Transverse colon (tissue), 4 donors: ENCODE results near the gene SLC38A7. TPM values are rescaled to one million over a fixed set of nuclear protein-coding genes. Genes with fewer than 3 reads are reported as not detected.

Experiments
- DNase-seq: peaks from one replicate; pipeline ENCODE4 v3.0.0-alpha.2; 2019
- H3K27ac ChIP-seq, 4 donors: fragments of 200-600 bp; sonication (generic); 2 replicates each; pipeline ENCODE4 v1.5.1; 2016 to 2018; ENCODE audit warnings: inconsistent platforms in 4 of 4
- H3K27me3 ChIP-seq: fragments of 200-600 bp; sonication (generic); 2 replicates; pipeline ENCODE4 v1.5.1; 2017; ENCODE audit warnings: inconsistent platforms
- H3K36me3 ChIP-seq, 4 donors: fragments of 200-600 bp; sonication (generic); 2 replicates each; pipeline ENCODE4 v1.5.1; 2017 to 2019; ENCODE audit warnings: inconsistent platforms in 4 of 4
- H3K4me1 ChIP-seq, 4 donors: fragments of 200-600 bp; sonication (generic); 2 replicates each; pipeline ENCODE4 v1.5.1; 2017 to 2020; ENCODE audit warnings: inconsistent platforms in 4 of 4
- H3K4me3 ChIP-seq, 4 donors: fragments of 200-600 bp; sonication (generic); 1 replicate in 1 of 4; 2 replicates in 3 of 4; pipeline versions ENCODE4 v1.5.1 to v1.6.1; 2017 to 2019; ENCODE audit warnings: inconsistent platforms in 4 of 4
- H3K9me3 ChIP-seq, 2 donors: fragments of 200-600 bp; sonication (generic); 2 replicates each; pipeline ENCODE4 v1.5.1; 2017 to 2019; ENCODE audit warnings: inconsistent platforms in 2 of 2
- EP300 ChIP-seq: sonication (generic); formaldehyde crosslinking; IDR thresholded peaks from one replicate; pipeline ENCODE4 v1.6.1; 2017; ENCODE audit warnings: antibody characterized with exemption, low read depth
- POLR2A ChIP-seq: fragments of 450-650 bp; IDR thresholded peaks from one replicate; pipeline ENCODE4 v1.6.1; 2016; ENCODE audit warnings: antibody characterized with exemption, mild to moderate bottlenecking, moderate library complexity
- POLR2AphosphoS5 ChIP-seq, 3 donors: sonication (generic); formaldehyde crosslinking; IDR thresholded peaks; one replicate each; pipeline ENCODE4 v1.6.1; 2016; ENCODE audit warnings: antibody characterized with exemption in 3 of 3
- WGBS, 2 donors: methylation state at CpG; one replicate each; pipeline ENCODE4 v1.1.5; 2018; ENCODE audit warnings: low coverage in 1 of 2; 5-methylcytosine and 5-hydroxymethylcytosine counted together
- in situ Hi-C, 4 donors: fragments of 200-750 bp; cut with MboI; loops; one replicate each; pipeline versions ENCODE4 v1.15.0 to v1.15.1; 2017; ENCODE audit warnings: low sequenced_read_pairs in 3 of 4, low pct_ligation_motif_present in 1 of 4, low pct_unique_long_range_greater_than_20kb in 1 of 4
- intact Hi-C: fragments of 100-400 bp; cut with DNase I; formaldehyde crosslinking; loops from one replicate; pipeline ENCODE4 v1.15.1; 2023; ENCODE audit warnings: low total_unique reads
- total RNA-seq, 4 donors: library from RNA; depleted of rRNA; stranded (reverse); fragments of >200 nt; gene quantifications; one replicate each; pipeline ENCODE4 v1.1.0, GENCODE V29; 2016
- TF ChIP-seq, protein P1 (sequence below), 5 experiments: fragments of 200-600 bp in 3 of 5; fragments of 450-650 bp in 2 of 5; sonication (generic) in 3 of 5; IDR thresholded peaks; 1 replicate in 2 of 5; 2 replicates in 3 of 5; pipeline ENCODE4 v1.5.1; 2016 to 2017; ENCODE audit warnings: antibody characterized with exemption in 5 of 5, inconsistent platforms in 3 of 5, mild to moderate bottlenecking in 2 of 5, moderate library complexity in 1 of 5

Gene SLC38A7
- total RNA-seq, 4 donors from 2014 or later = 6.7 to 54.5 (median 23.4) TPM

DNA sequence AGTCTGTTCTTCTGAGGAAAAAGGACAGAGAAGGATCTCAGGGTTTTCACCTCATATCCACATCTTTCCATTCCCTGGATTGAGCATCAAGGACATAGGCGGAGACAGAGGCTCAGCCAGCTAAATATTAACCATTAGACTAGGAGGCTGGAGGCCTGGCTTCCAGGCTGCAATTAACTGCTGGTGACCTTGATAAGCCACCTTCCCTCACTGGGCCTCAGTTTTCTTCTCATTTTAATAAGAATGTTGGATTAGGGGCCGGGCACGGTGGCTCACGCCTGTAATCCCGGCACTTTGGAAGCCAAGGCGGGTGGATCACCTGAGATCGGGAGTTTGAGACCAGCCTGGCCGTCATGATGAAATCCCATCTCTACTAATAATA lies 29.4 kb downstream of the SLC38A7 start:
- WGBS, 2 donors = 73 to 85% methylated on average over 4 to 8 of the region's 8 CpGs
- Histone ChIP-seq H3K4me3 (no peak overlapping the region), H3K9me3 (no peaks in the 10 kb centered on the region), H3K27ac (no peak overlapping the region), H3K36me3 (no peaks in the 10 kb centered on the region), H3K4me1 (peaks cover 0 to 19% (median 5%) of the 10 kb centered on the region in 4 donors), H3K27me3 (no peaks in the 10 kb centered on the region)
- TF ChIP-seq POLR2AphosphoS5 (IDR thresholded peaks at IDR 0.05) = no peak
- in situ Hi-C loops (loop anchor here in 2 of 4 donors (25.0 kb wide), 2 partner anchors 318 to 643 kb away; partner anchors contain the start of genes USB1 (in 1 of the 2) and ZNF319 (in 1 of the 2)), intact Hi-C loops (no loop called here)
- DNase-seq = no peak

DNA sequence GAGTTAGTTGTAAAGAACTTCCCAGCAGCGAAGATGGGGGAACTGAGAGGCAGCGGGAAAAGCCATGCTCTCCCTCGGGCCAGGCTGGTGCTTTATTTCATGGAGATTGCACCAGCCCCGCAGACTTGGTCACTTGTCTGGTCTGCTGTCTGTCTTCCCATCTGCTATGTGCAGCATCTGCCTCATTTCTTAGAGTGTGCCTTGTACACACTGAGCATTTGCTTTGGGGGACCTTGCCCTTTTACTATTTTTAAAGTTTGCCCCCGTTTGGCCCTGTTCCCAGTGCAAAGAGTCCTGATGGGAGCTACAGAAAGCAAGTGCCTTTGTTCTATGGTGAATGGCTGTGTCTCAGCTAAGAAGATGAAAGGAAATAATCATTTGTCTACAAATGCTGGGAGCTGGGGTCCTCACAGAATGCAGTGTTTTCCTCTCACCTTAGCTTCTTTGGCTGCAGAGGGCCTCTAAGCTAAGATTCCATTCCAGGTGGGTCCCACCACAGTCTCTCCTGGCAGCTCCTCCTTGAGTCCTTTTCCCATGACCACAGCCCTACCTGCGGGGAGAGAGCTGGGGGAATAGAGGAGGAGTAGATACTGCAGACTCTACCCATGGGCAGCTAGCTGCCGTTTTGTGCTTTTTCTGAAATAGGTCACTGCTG lies 29.9 kb downstream of the SLC38A7 start:
- Histone ChIP-seq H3K36me3 (no peaks in the 10 kb centered on the region), H3K9me3 (no peaks in the 10 kb centered on the region), H3K4me1 (peaks cover 0 to 24% (median 5%) of the 10 kb centered on the region in 4 donors), H3K27ac (no peak overlapping the region), H3K27me3 (no peaks in the 10 kb centered on the region), H3K4me3 (no peak overlapping the region)
- WGBS, 2 donors = 71 to 77% methylated on average over 5 to 7 of the region's 7 CpGs
- intact Hi-C loops (no loop called here), in situ Hi-C loops (loop anchor here in 2 of 4 donors (25.0 kb wide), 2 partner anchors 317 to 642 kb away; partner anchors contain the start of genes USB1 (in 1 of the 2) and ZNF319 (in 1 of the 2))
- no peak for DNase-seq
- no peak for TF ChIP-seq POLR2AphosphoS5 (IDR thresholded peaks at IDR 0.05)
- no peak for TF ChIP-seq POLR2A
- no peak for TF ChIP-seq EP300
- TF ChIP-seq, protein P1, sequence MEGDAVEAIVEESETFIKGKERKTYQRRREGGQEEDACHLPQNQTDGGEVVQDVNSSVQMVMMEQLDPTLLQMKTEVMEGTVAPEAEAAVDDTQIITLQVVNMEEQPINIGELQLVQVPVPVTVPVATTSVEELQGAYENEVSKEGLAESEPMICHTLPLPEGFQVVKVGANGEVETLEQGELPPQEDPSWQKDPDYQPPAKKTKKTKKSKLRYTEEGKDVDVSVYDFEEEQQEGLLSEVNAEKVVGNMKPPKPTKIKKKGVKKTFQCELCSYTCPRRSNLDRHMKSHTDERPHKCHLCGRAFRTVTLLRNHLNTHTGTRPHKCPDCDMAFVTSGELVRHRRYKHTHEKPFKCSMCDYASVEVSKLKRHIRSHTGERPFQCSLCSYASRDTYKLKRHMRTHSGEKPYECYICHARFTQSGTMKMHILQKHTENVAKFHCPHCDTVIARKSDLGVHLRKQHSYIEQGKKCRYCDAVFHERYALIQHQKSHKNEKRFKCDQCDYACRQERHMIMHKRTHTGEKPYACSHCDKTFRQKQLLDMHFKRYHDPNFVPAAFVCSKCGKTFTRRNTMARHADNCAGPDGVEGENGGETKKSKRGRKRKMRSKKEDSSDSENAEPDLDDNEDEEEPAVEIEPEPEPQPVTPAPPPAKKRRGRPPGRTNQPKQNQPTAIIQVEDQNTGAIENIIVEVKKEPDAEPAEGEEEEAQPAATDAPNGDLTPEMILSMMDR (IDR thresholded peaks at IDR 0.05) = no peak

DNA sequence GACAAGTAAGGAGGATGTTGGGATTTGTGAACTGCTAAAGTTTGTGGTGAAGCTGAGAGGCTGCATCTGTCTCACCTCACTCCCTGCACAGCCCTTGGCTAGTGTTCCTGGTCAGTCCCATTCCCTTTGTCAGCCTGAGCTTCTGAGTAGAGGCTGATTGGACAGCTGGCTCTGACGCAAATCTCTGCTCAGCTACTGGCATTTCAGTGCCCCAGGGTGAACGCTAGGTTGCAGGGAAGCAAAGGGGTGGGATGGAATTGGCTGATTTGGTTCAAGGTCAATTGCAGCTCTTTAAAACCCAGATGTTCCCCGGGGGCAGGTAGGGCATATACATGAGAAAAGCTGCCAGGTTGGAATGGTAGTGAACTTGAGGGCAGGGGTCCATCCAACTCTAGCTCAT lies 31.8 kb downstream of the SLC38A7 start:
- 20 to 68% methylated on average over 1 to 3 of the region's 3 CpGs for WGBS, 2 donors

DNA sequence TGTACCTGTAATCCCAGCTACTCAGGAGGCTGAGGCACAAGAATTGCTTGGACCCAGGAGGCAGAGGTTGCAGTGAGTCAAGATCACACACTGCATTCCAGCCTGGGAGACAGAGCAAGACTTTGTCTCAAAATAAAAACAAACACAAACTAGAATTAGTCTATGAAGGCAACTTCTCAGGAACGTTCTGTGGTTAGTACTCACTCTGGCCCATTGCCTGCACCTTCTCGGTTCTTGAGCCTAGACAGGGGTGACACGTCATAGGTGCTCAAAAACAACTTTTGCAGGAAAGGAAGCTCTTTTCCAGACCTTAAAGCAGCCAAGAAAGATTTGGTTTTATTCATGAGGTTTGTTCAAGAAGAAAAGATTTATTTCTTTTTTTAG lies 32.6 kb downstream of the SLC38A7 start:
- Histone ChIP-seq H3K4me3 (no peak overlapping the region), H3K27ac (peak overlapping the region in 2 of 4 donors; percentile 45 to 59), H3K4me1 (peaks cover 0 to 26% (median 5%) of the 10 kb centered on the region in 4 donors), H3K9me3 (no peaks in the 10 kb centered on the region), H3K36me3 (no peaks in the 10 kb centered on the region), H3K27me3 (no peaks in the 10 kb centered on the region)
- intact Hi-C loops = no loop called here
- in situ Hi-C loops = loop anchor here in 2 of 4 donors (25.0 kb wide), 2 partner anchors 315 to 640 kb away; partner anchors contain the start of genes USB1 (in 1 of the 2) and ZNF319 (in 1 of the 2)
- 78% methylated on average over 3 of the region's 3 CpGs; no CpG with 5 or more reads in 1 of the 2 donors for WGBS, 2 donors
- DNase-seq = no peak
- TF ChIP-seq POLR2A (no peak), POLR2AphosphoS5 (IDR thresholded peaks at IDR 0.05) (no peak)
- TF ChIP-seq, protein P1 (IDR thresholded peaks at IDR 0.05) = no peak

More for the DNA sequence above, 31.8 kb downstream of the SLC38A7 start:
- H3K27me3 ChIP-seq = no peaks in the 10 kb centered on the region
- H3K27ac ChIP-seq = no peak overlapping the region
- intact Hi-C loops = no loop called here
- no peaks in the 10 kb centered on the region for H3K36me3 ChIP-seq
- no peak for DNase-seq
- peaks cover 0 to 26% (median 5%) of the 10 kb centered on the region in 4 donors for H3K4me1 ChIP-seq
- TF ChIP-seq, protein P1 (IDR thresholded peaks at IDR 0.05) = no peak
- TF ChIP-seq POLR2A (no peak), EP300 (no peak), POLR2AphosphoS5 (IDR thresholded peaks at IDR 0.05) (no peak)
- H3K9me3 ChIP-seq = no peaks in the 10 kb centered on the region
- H3K4me3 ChIP-seq = no peak overlapping the region
- in situ Hi-C loops = loop anchor here in 2 of 4 donors (25.0 kb wide), 2 partner anchors 315 to 640 kb away; partner anchors contain the start of genes USB1 (in 1 of the 2) and ZNF319 (in 1 of the 2)
